ENCODE measurements around the gene CCNQ.

Gene CCNQ

GRCh38 chrX:153596981-153597750 is 1.8 kb downstream of the CCNQ start:
- no peak for DNase-seq (ENCODE audit: low read depth)

- DNase-seq (ENCODE audit: low read depth): no peak
Observed at GRCh38 chrX:153595859-153596857, 2.8 kb downstream of the CCNQ start.

GRCh38 chrX:153595387-153595786 is 3.6 kb downstream of the CCNQ start:
- no peak for DNase-seq (ENCODE audit: low read depth)

- DNase-seq (ENCODE audit: low read depth): no peak
Observed at GRCh38 chrX:153593811-153594500, 5.0 kb downstream of the CCNQ start.

- DNase-seq (ENCODE audit: low read depth): no peak
Observed at GRCh38 chrX:153592966-153593688, 5.8 kb downstream of the CCNQ start.

GRCh38 chrX:153592091-153592833 is 6.7 kb downstream of the CCNQ start:
- DNase-seq (ENCODE audit: low read depth): no peak

GRCh38 chrX:153590961-153591956 is 7.7 kb downstream of the CCNQ start:
- DNase-seq (ENCODE audit: low read depth): no peak

GRCh38 chrX:153588782-153589446 is 10.0 kb downstream of the CCNQ start:
- no peak for DNase-seq (ENCODE audit: low read depth)

- DNase-seq (ENCODE audit: low read depth): no peak
Observed at GRCh38 chrX:153588021-153588781, 10.7 kb downstream of the CCNQ start.

- no peak for DNase-seq (ENCODE audit: low read depth)
Observed at GRCh38 chrX:153587342-153587741, 11.6 kb downstream of the CCNQ start.

GRCh38 chrX:153585827-153586226 is 13.1 kb downstream of the CCNQ start:
- no peak for DNase-seq (ENCODE audit: low read depth)

- no peak for DNase-seq (ENCODE audit: low read depth)
Observed at GRCh38 chrX:153583433-153583832, 15.5 kb downstream of the CCNQ start.

- peak; percentile 33 for DNase-seq (ENCODE audit: low read depth)
Observed at GRCh38 chrX:153582896-153583295, 16.0 kb downstream of the CCNQ start.

- DNase-seq (ENCODE audit: low read depth): no peak
Observed at GRCh38 chrX:153580700-153581386, 18.1 kb downstream of the CCNQ start.

- DNase-seq (ENCODE audit: low read depth): no peak
Observed at GRCh38 chrX:153578889-153579288, 20.1 kb downstream of the CCNQ start.

GRCh38 chrX:153578200-153578835 is 20.6 kb downstream of the CCNQ start:
- no peak for DNase-seq (ENCODE audit: low read depth)

- DNase-seq (ENCODE audit: low read depth): no peak
Observed at GRCh38 chrX:153576961-153577360, 22.0 kb downstream of the CCNQ start.
